IMR-90 (cell line): ENCODE data around the gene HPCAL4. TPM values are rescaled to one million over a fixed set of nuclear protein-coding genes. Genes with fewer than 3 reads are reported as not detected.

Source experiments
- ATAC-seq: fragments of 200-7000 bp; cut with Tn5 transposase; 2 replicates; pipeline ENCODE4 v1.9.1; 2020; ENCODE audit warnings: low read depth, mild to moderate bottlenecking, moderate library complexity
- BruUV-seq: library from RNA; stranded (reverse); fragments of 400-500 nt; replicated peaks from 2 replicates; lab custom pipeline; 2021; lab: Mats Ljungman, UMichigan
- CTCF ChIA-PET: fragments of 300-600 bp; formaldehyde crosslinking; extraction: SDS; loops from one replicate; lab custom pipeline; 2021; ENCODE audit warnings: antibody characterized with exemption; lab: Yijun Ruan, JAX
- POLR2A ChIA-PET: fragments of 300-600 bp; sonication (Branson Sonifier 250); formaldehyde crosslinking; loops from one replicate; lab custom pipeline; 2022; ENCODE audit warnings: antibody characterized with exemption; ENCODE audit not compliant: unreplicated experiment; lab: Charles Lee
- DNase-seq: peaks from one replicate; pipeline ENCODE4 v3.0.0; 2013
- H2AFZ ChIP-seq: replicated peaks from 2 replicates; pipeline ENCODE3; 2013; ENCODE audit warnings: low read length, mild to moderate bottlenecking; ENCODE audit not compliant: poor library complexity
- H2AK5ac ChIP-seq: 2 replicates; pipeline ENCODE4 v1.6.1; 2013; ENCODE audit warnings: low read depth, low read length, inconsistent platforms
- H2AK9ac ChIP-seq: replicated peaks from 2 replicates; pipeline ENCODE3; 2013; ENCODE audit warnings: mild to moderate bottlenecking, low read depth, low read length, moderate library complexity; ENCODE audit not compliant: poor library complexity
- H2BK120ac ChIP-seq: 2 replicates; pipeline ENCODE4 v1.6.1; 2013; ENCODE audit warnings: low read depth, low read length, inconsistent platforms
- H2BK15ac ChIP-seq: 3 replicates; pipeline ENCODE4 v1.6.1; 2013; ENCODE audit warnings: low read depth, low read length, inconsistent platforms
- H2BK20ac ChIP-seq: 2 replicates; pipeline ENCODE4 v1.6.1; 2013; ENCODE audit warnings: low read depth, mild to moderate bottlenecking, inconsistent platforms, low read length, moderate library complexity
- H2BK5ac ChIP-seq: 2 replicates; pipeline ENCODE4 v1.6.1; 2013; ENCODE audit warnings: mild to moderate bottlenecking, low read depth, low read length, inconsistent platforms; ENCODE audit not compliant: poor library complexity, severe bottlenecking
- H3K14ac ChIP-seq: replicated peaks from 2 replicates; pipeline ENCODE4 v1.6.1; 2013; ENCODE audit warnings: low read depth, low read length, inconsistent platforms
- H3K18ac ChIP-seq: 2 replicates; pipeline ENCODE4 v1.6.1; 2013; ENCODE audit warnings: low read depth, low read length, control low read depth
- H3K23ac ChIP-seq: 2 replicates; pipeline ENCODE4 v1.6.1; 2013; ENCODE audit warnings: low read depth, low read length, inconsistent platforms
- H3K27ac ChIP-seq: 2 replicates; pipeline ENCODE4 v1.5.1; 2013; ENCODE audit warnings: mild to moderate bottlenecking, control low read depth, low read length; ENCODE audit not compliant: insufficient read depth
- H3K27me3 ChIP-seq: 2 replicates; pipeline ENCODE4 v1.6.1; 2013; ENCODE audit warnings: low read length; ENCODE audit not compliant: control insufficient read depth, insufficient read depth
- H3K36me3 ChIP-seq: 2 replicates; pipeline ENCODE4 v1.6.1; 2013; ENCODE audit warnings: low read length, mixed read lengths; ENCODE audit not compliant: control insufficient read depth, insufficient read depth
- H3K4ac ChIP-seq: 2 replicates; pipeline ENCODE4 v1.6.1; 2013; ENCODE audit warnings: low read depth, low read length, inconsistent platforms
- H3K4me1 ChIP-seq: 2 replicates; pipeline ENCODE4 v1.6.1; 2013; ENCODE audit warnings: low read length, mixed read lengths; ENCODE audit not compliant: control insufficient read depth, insufficient read depth
- H3K4me2 ChIP-seq: 2 replicates; pipeline ENCODE4 v1.6.1; 2013; ENCODE audit warnings: low read depth, mild to moderate bottlenecking, control low read depth, low read length, moderate library complexity
- H3K4me3 ChIP-seq: 2 replicates; pipeline ENCODE4 v1.5.1; 2013; ENCODE audit warnings: low read depth, mild to moderate bottlenecking, control low read depth, low read length, moderate library complexity; ENCODE audit not compliant: insufficient read depth
- H3K56ac ChIP-seq: 2 replicates; pipeline ENCODE4 v1.6.1; 2013; ENCODE audit warnings: low read length, inconsistent platforms; ENCODE audit not compliant: insufficient read depth; ENCODE audit errors: extremely low read depth
- H3K79me1 ChIP-seq, 2 experiments: 2 replicates each; pipeline ENCODE4 v1.6.1; 2013; ENCODE audit warnings: low read length in 2 of 2, inconsistent platforms in 1 of 2, low read depth in 1 of 2
- H3K9ac ChIP-seq: 2 replicates; pipeline ENCODE4 v1.6.1; 2013; ENCODE audit warnings: low read depth, low read length, control low read depth
- H3K9me1 ChIP-seq: 2 replicates; pipeline ENCODE4 v1.6.1; 2013; ENCODE audit warnings: low read length, inconsistent platforms; ENCODE audit not compliant: insufficient read depth
- H3K9me3 ChIP-seq: 2 replicates; pipeline ENCODE4 v1.6.1; 2013; ENCODE audit warnings: low read length; ENCODE audit not compliant: control insufficient read depth, insufficient read depth
- H4K20me1 ChIP-seq: 2 replicates; pipeline ENCODE4 v1.6.1; 2013; ENCODE audit warnings: low read length, inconsistent platforms; ENCODE audit not compliant: insufficient read depth
- H4K5ac ChIP-seq: 2 replicates; pipeline ENCODE4 v1.6.1; 2013; ENCODE audit warnings: mild to moderate bottlenecking, low read depth, low read length, control low read depth
- H4K8ac ChIP-seq, 2 experiments: 2 replicates each; pipeline ENCODE4 v1.6.1; 2013; ENCODE audit warnings: low read depth in 2 of 2, low read length in 2 of 2, control low read depth in 1 of 2, inconsistent platforms in 1 of 2
- H4K91ac ChIP-seq: 2 replicates; pipeline ENCODE4 v1.6.1; 2013; ENCODE audit warnings: low read depth, low read length, inconsistent platforms; ENCODE audit not compliant: insufficient read depth
- BHLHE40 ChIP-seq: fragments of 150-350 bp; IDR thresholded peaks from 2 replicates; pipeline ENCODE4 v1.6.1; 2016; ENCODE audit warnings: mild to moderate bottlenecking, low read depth, low read length
- CEBPB ChIP-seq: IDR thresholded peaks from 2 replicates; pipeline ENCODE4 v1.6.1; 2012; ENCODE audit warnings: low read depth, low read length, improper control_type of control experiment
- CHD1 ChIP-seq: IDR thresholded peaks from 2 replicates; pipeline ENCODE4 v1.6.1; 2012; ENCODE audit warnings: low read depth, low read length, improper control_type of control experiment
- FOS ChIP-seq: fragments of 150-350 bp; IDR thresholded peaks from 2 replicates; pipeline ENCODE4 v1.6.1; 2016; ENCODE audit warnings: low read depth, low read length
- MAFK ChIP-seq: IDR thresholded peaks from 2 replicates; pipeline ENCODE4 v1.6.1; 2012; ENCODE audit warnings: low read depth, low read length, improper control_type of control experiment
- MAZ ChIP-seq: IDR thresholded peaks from 2 replicates; pipeline ENCODE4 v1.6.1; 2012; ENCODE audit warnings: low read depth, mild to moderate bottlenecking, low read length, improper control_type of control experiment, moderate library complexity, borderline replicate concordance
- MXI1 ChIP-seq: IDR thresholded peaks from 2 replicates; pipeline ENCODE4 v1.6.1; 2012; ENCODE audit warnings: low read depth, mild to moderate bottlenecking, low read length, moderate library complexity, borderline replicate concordance
- NFE2L2 ChIP-seq: fragments of 150-350 bp; IDR thresholded peaks from 2 replicates; pipeline ENCODE4 v1.6.1; 2016; ENCODE audit warnings: low read depth, mild to moderate bottlenecking, low read length
- POLR2A ChIP-seq: IDR thresholded peaks from 2 replicates; pipeline ENCODE4 v1.6.1; 2012; ENCODE audit warnings: mild to moderate bottlenecking, low read depth, low read length
- RAD21 ChIP-seq: IDR thresholded peaks from 2 replicates; pipeline ENCODE4 v1.6.1; 2012; ENCODE audit warnings: low read length, improper control_type of control experiment
- RCOR1 ChIP-seq: IDR thresholded peaks from 2 replicates; pipeline ENCODE4 v1.6.1; 2012; ENCODE audit warnings: mild to moderate bottlenecking, low read length, improper control_type of control experiment; ENCODE audit not compliant: insufficient replicate concordance
- RFX5 ChIP-seq: IDR thresholded peaks from 2 replicates; pipeline ENCODE4 v1.8.0; 2012; ENCODE audit warnings: low read depth, mild to moderate bottlenecking, low read length, moderate library complexity
- SMC3 ChIP-seq: fragments of 150-350 bp; IDR thresholded peaks from 2 replicates; pipeline ENCODE4 v1.6.1; 2016; ENCODE audit warnings: low read depth, mild to moderate bottlenecking, antibody characterized with exemption, low read length, moderate library complexity
- WGBS, 2 experiments: methylation state at CpG; one replicate each; pipeline versions ENCODE4 v1.1.5 to v1.1.7; 2013; ENCODE audit warnings: missing lambda C conversion rate in 2 of 2; ENCODE audit not compliant: insufficient read length in 1 of 2; ENCODE audit errors: extremely low coverage in 2 of 2; 5-methylcytosine and 5-hydroxymethylcytosine counted together
- dilution Hi-C: fragments of 300-500 bp; cut with HindIII; formaldehyde crosslinking; loops from one replicate; pipeline ENCODE4 v1.14.3; 2018; ENCODE audit warnings: low sequenced_read_pairs; ENCODE audit not compliant: unreplicated experiment
- in situ Hi-C: fragments of 300-500 bp; cut with MboI; formaldehyde crosslinking; loops from 3 replicates; pipeline ENCODE4 v1.14.3; 2019; ENCODE audit warnings: low sequenced_read_pairs, inconsistent platforms, mixed read lengths
- intact Hi-C: fragments of 100-400 bp; cut with micrococcal nuclease; formaldehyde crosslinking; loops from 2 replicates; pipeline ENCODE4 v1.10.0; 2022
- polyA plus RNA-seq, 3 experiments: library from polyadenylated mRNA; depleted of rRNA; stranded (reverse); fragments of >200 nt; gene quantifications; 2 replicates each; pipeline ENCODE4 v1.2.3, GENCODE V29; 2012; ENCODE audit warnings: low replicate concordance in 1 of 3
- total RNA-seq: library from RNA; depleted of rRNA; stranded (reverse); fragments of >200 nt; gene quantifications from 2 replicates; pipeline ENCODE4 v1.2.3, GENCODE V29; 2012
- TF ChIP-seq, protein P1 (sequence below): fragments of 150-350 bp; IDR thresholded peaks from 2 replicates; pipeline ENCODE4 v1.6.1; 2016; ENCODE audit warnings: low read depth, mild to moderate bottlenecking, low read length, moderate library complexity, borderline replicate concordance
- TF ChIP-seq, protein P2 (sequence below): conservative IDR thresholded peaks from 2 replicates; pipeline ENCODE4 v1.5.1; 2012; ENCODE audit warnings: mild to moderate bottlenecking, low read depth, low read length, improper control_type of control experiment
- TF ChIP-seq, protein P3 (sequence below): fragments of 150-350 bp; IDR thresholded peaks from 2 replicates; pipeline ENCODE4 v1.6.1; 2017; ENCODE audit warnings: mild to moderate bottlenecking, antibody characterized with exemption, low read length, low read depth

HPCAL4 gene
- total and polyA plus RNA-seq, 2 of the 4 experiments (the other 2 are of a cell fraction) = 0.02 TPM; not detected in 1

DNA sequence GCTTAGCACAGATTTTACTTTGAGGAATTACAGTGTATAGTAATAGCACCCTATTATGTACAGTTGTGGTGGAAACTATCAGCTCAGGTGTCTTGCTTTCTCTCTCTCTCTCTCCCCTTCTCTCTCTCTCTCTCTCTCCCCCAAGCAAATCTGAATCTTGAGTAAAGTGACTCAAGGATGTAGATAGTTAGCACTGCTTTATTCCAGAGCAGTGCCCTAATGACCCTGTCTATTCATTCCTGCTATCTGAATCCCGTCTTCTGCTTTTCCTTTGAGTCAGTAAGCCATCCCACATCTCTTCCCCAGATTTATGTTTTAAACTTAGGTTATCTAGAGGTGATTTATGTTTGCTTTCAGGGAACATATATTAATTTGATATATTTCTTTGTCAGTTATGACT lies 5.2 kb upstream of the HPCAL4 start:
- Histone ChIP-seq H3K79me1 (no peaks in the 10 kb centered on the region), H3K4me3 (no peak overlapping the region), H2AK9ac (no peak overlapping the region), H3K36me3 (no peaks in the 10 kb centered on the region), H2AFZ (no peak overlapping the region), H2AK5ac (no peak overlapping the region), H2BK20ac (no peak overlapping the region), H3K23ac (no peak overlapping the region), H3K56ac (no peak overlapping the region), H2BK120ac (no peak overlapping the region), H3K27me3 (peaks cover 80% of the 10 kb centered on the region), H4K5ac (no peak overlapping the region), H3K9me1 (no peaks in the 10 kb centered on the region), H2BK15ac (no peak overlapping the region), H3K4me2 (no peak overlapping the region), H4K91ac (no peak overlapping the region), H3K14ac (no peak overlapping the region), H3K4me1 (peaks cover 2% of the 10 kb centered on the region; the same call in 1 of the 2 replicates), H4K20me1 (no peaks in the 10 kb centered on the region), H3K9ac (no peak overlapping the region), H3K18ac (no peak overlapping the region), H2BK5ac (no peak overlapping the region), H4K8ac (no peak overlapping the region), H3K4ac (no peak overlapping the region), H3K9me3 (peaks cover 4% of the 10 kb centered on the region), H3K27ac (no peak overlapping the region)
- CTCF ChIA-PET = interaction anchor here (0.5 kb wide), 1 partner anchor 81 kb away, joined by 3 read pairs; no protein-coding TSS in a partner anchor
- ATAC-seq = no peak
- in situ Hi-C loops (no loop called here), intact Hi-C loops (no loop called here), dilution Hi-C loops (no loop called here)
- no TSS peak for BruUV-seq
- TF ChIP-seq BHLHE40 (no peak), POLR2A (no peak), NFE2L2 (no peak), FOS (no peak), CEBPB (no peak), CHD1 (no peak), MAFK (no peak), RCOR1 (no peak), MXI1 (no peak), RAD21 (no peak), RFX5 (no peak), MAZ (no peak), SMC3 (no peak)
- TF ChIP-seq, protein P1, sequence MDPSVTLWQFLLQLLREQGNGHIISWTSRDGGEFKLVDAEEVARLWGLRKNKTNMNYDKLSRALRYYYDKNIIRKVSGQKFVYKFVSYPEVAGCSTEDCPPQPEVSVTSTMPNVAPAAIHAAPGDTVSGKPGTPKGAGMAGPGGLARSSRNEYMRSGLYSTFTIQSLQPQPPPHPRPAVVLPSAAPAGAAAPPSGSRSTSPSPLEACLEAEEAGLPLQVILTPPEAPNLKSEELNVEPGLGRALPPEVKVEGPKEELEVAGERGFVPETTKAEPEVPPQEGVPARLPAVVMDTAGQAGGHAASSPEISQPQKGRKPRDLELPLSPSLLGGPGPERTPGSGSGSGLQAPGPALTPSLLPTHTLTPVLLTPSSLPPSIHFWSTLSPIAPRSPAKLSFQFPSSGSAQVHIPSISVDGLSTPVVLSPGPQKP = no peak
- TF ChIP-seq, protein P2, sequence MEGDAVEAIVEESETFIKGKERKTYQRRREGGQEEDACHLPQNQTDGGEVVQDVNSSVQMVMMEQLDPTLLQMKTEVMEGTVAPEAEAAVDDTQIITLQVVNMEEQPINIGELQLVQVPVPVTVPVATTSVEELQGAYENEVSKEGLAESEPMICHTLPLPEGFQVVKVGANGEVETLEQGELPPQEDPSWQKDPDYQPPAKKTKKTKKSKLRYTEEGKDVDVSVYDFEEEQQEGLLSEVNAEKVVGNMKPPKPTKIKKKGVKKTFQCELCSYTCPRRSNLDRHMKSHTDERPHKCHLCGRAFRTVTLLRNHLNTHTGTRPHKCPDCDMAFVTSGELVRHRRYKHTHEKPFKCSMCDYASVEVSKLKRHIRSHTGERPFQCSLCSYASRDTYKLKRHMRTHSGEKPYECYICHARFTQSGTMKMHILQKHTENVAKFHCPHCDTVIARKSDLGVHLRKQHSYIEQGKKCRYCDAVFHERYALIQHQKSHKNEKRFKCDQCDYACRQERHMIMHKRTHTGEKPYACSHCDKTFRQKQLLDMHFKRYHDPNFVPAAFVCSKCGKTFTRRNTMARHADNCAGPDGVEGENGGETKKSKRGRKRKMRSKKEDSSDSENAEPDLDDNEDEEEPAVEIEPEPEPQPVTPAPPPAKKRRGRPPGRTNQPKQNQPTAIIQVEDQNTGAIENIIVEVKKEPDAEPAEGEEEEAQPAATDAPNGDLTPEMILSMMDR = no peak
- TF ChIP-seq, protein P3, sequence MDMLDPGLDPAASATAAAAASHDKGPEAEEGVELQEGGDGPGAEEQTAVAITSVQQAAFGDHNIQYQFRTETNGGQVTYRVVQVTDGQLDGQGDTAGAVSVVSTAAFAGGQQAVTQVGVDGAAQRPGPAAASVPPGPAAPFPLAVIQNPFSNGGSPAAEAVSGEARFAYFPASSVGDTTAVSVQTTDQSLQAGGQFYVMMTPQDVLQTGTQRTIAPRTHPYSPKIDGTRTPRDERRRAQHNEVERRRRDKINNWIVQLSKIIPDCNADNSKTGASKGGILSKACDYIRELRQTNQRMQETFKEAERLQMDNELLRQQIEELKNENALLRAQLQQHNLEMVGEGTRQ = no peak
- no peak for DNase-seq
- WGBS, 2 experiments = no CpG with 5 or more reads among the region's 1 CpG
- POLR2A ChIA-PET = no interaction called here
